Measurements from ENCODE around the gene KDM4C.

DNA sequence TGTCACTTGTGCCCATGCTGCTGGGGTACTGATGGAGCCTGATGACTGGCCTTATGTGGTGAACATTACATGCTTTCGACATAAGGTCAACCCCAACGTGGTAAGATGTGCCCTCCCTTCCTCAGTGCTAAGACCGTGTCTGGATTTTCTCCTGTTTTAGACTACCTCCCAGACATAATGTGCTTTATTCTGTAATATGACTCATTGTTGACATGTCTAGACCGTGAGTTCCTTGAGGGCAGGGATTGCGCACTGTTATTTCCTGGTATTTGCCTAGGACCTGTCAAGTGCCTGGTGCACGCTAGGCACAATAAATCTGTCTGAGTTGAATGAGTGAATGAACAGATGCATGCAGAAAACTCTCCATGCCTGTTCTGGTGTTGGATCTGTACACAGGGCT lies 346.0 kb downstream of the KDM4C start:
- TF ChIP-seq CTCF (IDR thresholded peaks at IDR 0.05) (no peak), POLR2A (IDR thresholded peaks at IDR 0.05) (no peak)

Data from heart left ventricle (tissue), 13 donors.